GM12865 (cell line): ENCODE data around the gene TAF1A.

Source experiments
- DNase-seq: peaks from one replicate; pipeline ENCODE4 v3.0.0; 2010; ENCODE audit warnings: low read depth
- H3K4me3 ChIP-seq: 2 replicates; pipeline ENCODE4 v1.5.1; 2011; ENCODE audit warnings: mild to moderate bottlenecking, low read depth, low read length, control low read depth
- CTCF ChIP-seq: IDR thresholded peaks from 2 replicates; pipeline ENCODE4 v1.5.1; 2011; ENCODE audit warnings: low read length, control low read depth, low read depth, inconsistent platforms; ENCODE audit not compliant: insufficient read depth; ENCODE audit errors: missing control alignments

The TAF1A gene

GRCh38 chr1:222540598-222540995 lies 49.1 kb downstream of the TAF1A start:
- TF ChIP-seq CTCF: no peak
- no peak for DNase-seq
- H3K4me3 ChIP-seq: no peak overlapping the region

GRCh38 chr1:222539951-222540597 lies 49.7 kb downstream of the TAF1A start:
- no peak overlapping the region for H3K4me3 ChIP-seq
- TF ChIP-seq CTCF: no peak
- DNase-seq: no peak

GRCh38 chr1:222535455-222535854 lies 54.3 kb downstream of the TAF1A start:
- TF ChIP-seq CTCF: no peak
- no peak for DNase-seq
- H3K4me3 ChIP-seq: no peak overlapping the region

- no peak for DNase-seq
- H3K4me3 ChIP-seq: no peak overlapping the region
These were observed 58.9 kb downstream of the TAF1A start for GRCh38 chr1:222530852-222531251.

GRCh38 chr1:222529916-222530315 lies 59.8 kb downstream of the TAF1A start:
- no peak for TF ChIP-seq CTCF
- no peak for DNase-seq
- no peak overlapping the region for H3K4me3 ChIP-seq

More at GRCh38 chr1:222530852-222531251, 58.9 kb downstream of the TAF1A start:
- no peak for TF ChIP-seq CTCF

GRCh38 chr1:222529181-222529580 lies 60.6 kb downstream of the TAF1A start:
- DNase-seq: no peak
- no peak for TF ChIP-seq CTCF
- H3K4me3 ChIP-seq: no peak overlapping the region

GRCh38 chr1:222525951-222526350 lies 63.8 kb downstream of the TAF1A start:
- H3K4me3 ChIP-seq: no peak overlapping the region
- no peak for DNase-seq
- no peak for TF ChIP-seq CTCF
